ENCODE results near the gene LIPC. TPM values are rescaled to one million over a fixed set of nuclear protein-coding genes. Genes with fewer than 3 reads are reported as not detected.

Gene LIPC
- polyA plus RNA-seq, 1 of the 3 experiments (the other 2 are of a cell fraction), result not detected

DNA sequence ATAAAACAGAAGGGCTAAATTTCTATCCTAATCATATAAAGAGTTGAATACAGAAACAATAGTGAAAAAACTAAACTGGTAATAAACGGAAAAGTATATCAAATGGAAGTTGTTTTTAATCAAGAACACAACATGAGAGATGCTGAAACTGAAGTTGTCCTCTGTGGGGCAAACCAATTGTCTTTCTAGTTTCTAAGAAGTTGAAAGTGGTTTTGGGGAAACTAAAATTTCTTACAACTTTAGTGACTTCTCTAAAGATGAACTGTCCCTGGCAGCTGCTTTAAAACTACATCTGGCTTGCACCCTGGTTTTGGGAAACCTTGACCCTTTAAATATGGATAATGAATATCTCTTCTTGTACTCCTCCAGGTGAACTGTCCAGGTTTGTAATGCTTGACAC, 162.1 kb downstream of the LIPC start:
- H2AFZ ChIP-seq (ENCODE audit: low read depth), result no peak overlapping the region
- H3K9me2 ChIP-seq, result no peaks in the 10 kb centered on the region
- no peaks in the 10 kb centered on the region; a peak in 1 of 4 replicates for H3K4me1 ChIP-seq (ENCODE audit: control insufficient read depth in 1 of 2, insufficient read depth in 2 of 2, low read depth in 1 of 2, low read length in 1 of 2)
- no peak for TF ChIP-seq FOXM1 (IDR thresholded peaks at IDR 0.05; ENCODE audit: low read depth)
- no peak for TF ChIP-seq EP300 (IDR thresholded peaks at IDR 0.05; ENCODE audit: borderline replicate concordance in 1 of 2, low read depth in 1 of 2, low read length in 1 of 2)
- no peak for TF ChIP-seq TAF1 (IDR thresholded peaks at IDR 0.05; ENCODE audit: borderline replicate concordance, low read depth, low read length)
- no peak for TF ChIP-seq EZH2phosphoT487 (IDR thresholded peaks at IDR 0.05; ENCODE audit: borderline replicate concordance, low read depth)
- TF ChIP-seq JUND (IDR thresholded peaks at IDR 0.05), result no peak
- TF ChIP-seq, protein P1, sequence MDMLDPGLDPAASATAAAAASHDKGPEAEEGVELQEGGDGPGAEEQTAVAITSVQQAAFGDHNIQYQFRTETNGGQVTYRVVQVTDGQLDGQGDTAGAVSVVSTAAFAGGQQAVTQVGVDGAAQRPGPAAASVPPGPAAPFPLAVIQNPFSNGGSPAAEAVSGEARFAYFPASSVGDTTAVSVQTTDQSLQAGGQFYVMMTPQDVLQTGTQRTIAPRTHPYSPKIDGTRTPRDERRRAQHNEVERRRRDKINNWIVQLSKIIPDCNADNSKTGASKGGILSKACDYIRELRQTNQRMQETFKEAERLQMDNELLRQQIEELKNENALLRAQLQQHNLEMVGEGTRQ (IDR thresholded peaks at IDR 0.05; ENCODE audit: borderline replicate concordance, low read depth, low read length), result no peak
- TF ChIP-seq, protein P2, sequence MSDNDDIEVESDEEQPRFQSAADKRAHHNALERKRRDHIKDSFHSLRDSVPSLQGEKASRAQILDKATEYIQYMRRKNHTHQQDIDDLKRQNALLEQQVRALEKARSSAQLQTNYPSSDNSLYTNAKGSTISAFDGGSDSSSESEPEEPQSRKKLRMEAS (IDR thresholded peaks at IDR 0.05; ENCODE audit: low read depth), result no peak
- no peak for TF ChIP-seq CHD2 (IDR thresholded peaks at IDR 0.05; ENCODE audit: low read length, partially characterized antibody)
- no peak for TF ChIP-seq ELF1 (IDR thresholded peaks at IDR 0.05)
- no peak for TF ChIP-seq GABPA (IDR thresholded peaks at IDR 0.05; ENCODE audit: low read depth)
- TF ChIP-seq, protein P3, sequence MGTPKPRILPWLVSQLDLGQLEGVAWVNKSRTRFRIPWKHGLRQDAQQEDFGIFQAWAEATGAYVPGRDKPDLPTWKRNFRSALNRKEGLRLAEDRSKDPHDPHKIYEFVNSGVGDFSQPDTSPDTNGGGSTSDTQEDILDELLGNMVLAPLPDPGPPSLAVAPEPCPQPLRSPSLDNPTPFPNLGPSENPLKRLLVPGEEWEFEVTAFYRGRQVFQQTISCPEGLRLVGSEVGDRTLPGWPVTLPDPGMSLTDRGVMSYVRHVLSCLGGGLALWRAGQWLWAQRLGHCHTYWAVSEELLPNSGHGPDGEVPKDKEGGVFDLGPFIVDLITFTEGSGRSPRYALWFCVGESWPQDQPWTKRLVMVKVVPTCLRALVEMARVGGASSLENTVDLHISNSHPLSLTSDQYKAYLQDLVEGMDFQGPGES (IDR thresholded peaks at IDR 0.05; ENCODE audit: low read depth, low read length), result no peak
- no peak for TF ChIP-seq NRF1 (IDR thresholded peaks at IDR 0.05; ENCODE audit: low read depth, low read length)
- H3K9ac ChIP-seq, result no peak overlapping the region
- ChIA-PET CTCF (no interaction called here), POLR2A (no interaction called here)
- 93% methylated on average over 1 of the region's 1 CpG for WGBS (ENCODE audit: low lambda C conversion rate)
- peaks cover 21 to 28% of the 10 kb centered on the region in 2 experiments for H3K36me3 ChIP-seq (replicated peaks in 1 of 2; ENCODE audit: control insufficient read depth in 1 of 2, insufficient read depth in 2 of 2, low read length in 1 of 2)
- no peaks in the 10 kb centered on the region for H3K27me3 ChIP-seq (ENCODE audit: insufficient read depth)
- H3K9me3 ChIP-seq, result no peaks in the 10 kb centered on the region
- H3F3A ChIP-seq (replicated peaks; ENCODE audit: insufficient read depth), result peaks cover 9% of the 10 kb centered on the region
- H4K20me1 ChIP-seq (ENCODE audit: insufficient read depth), result no peaks in the 10 kb centered on the region
- H3K27ac ChIP-seq (ENCODE audit: low read depth in 2 of 2, low read length in 1 of 2), result no peak overlapping the region
- no peak overlapping the region for H3K4me3 ChIP-seq (ENCODE audit: low read depth in 2 of 2, low read length in 1 of 2)
- no peak overlapping the region for H3K4me2 ChIP-seq
- no peaks in the 10 kb centered on the region for H3K79me2 ChIP-seq (ENCODE audit: insufficient read depth)
- DNase-seq, result no peak

DNA sequence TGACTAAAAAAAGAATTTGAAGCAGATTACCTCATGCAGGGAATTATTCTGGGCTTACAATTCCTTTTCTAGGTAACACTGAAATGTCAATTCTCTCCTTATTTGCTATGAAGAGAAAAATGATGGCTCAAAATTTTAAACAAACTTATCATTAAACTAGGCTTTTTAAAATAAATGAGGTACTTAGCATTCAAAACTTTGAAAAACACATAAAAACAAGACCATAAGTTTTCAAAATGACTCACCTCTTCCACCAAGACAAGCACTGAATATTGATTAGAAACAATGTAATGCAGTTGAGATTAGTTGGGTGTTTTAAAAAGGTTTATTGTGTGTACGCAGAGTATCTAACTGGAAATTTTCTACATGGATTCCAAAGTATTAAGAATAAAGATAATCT, 163.1 kb downstream of the LIPC start:
- Histone ChIP-seq H3K9me2 (no peaks in the 10 kb centered on the region), H3K9ac (no peak overlapping the region), H3K4me1 (ENCODE audit: control insufficient read depth in 1 of 2, insufficient read depth in 2 of 2, low read depth in 1 of 2, low read length in 1 of 2) (no peaks in the 10 kb centered on the region; a peak in 1 of 4 replicates), H3K4me2 (no peak overlapping the region), H3K36me3 (replicated peaks in 1 of 2; ENCODE audit: control insufficient read depth in 1 of 2, insufficient read depth in 2 of 2, low read length in 1 of 2) (peaks cover 21 to 28% of the 10 kb centered on the region in 2 experiments), H2AFZ (ENCODE audit: low read depth) (no peak overlapping the region), H3K4me3 (ENCODE audit: low read depth in 2 of 2, low read length in 1 of 2) (no peak overlapping the region), H3F3A (replicated peaks; ENCODE audit: insufficient read depth) (peaks cover 9% of the 10 kb centered on the region), H3K27me3 (ENCODE audit: insufficient read depth) (no peaks in the 10 kb centered on the region), H3K79me2 (ENCODE audit: insufficient read depth) (no peaks in the 10 kb centered on the region), H3K27ac (ENCODE audit: low read depth in 2 of 2, low read length in 1 of 2) (no peak overlapping the region), H4K20me1 (ENCODE audit: insufficient read depth) (no peaks in the 10 kb centered on the region), H3K9me3 (no peaks in the 10 kb centered on the region)
- POLR2A ChIA-PET, result no interaction called here
- 100% methylated on average over 1 of the region's 1 CpG for WGBS (ENCODE audit: low lambda C conversion rate)
- CTCF ChIA-PET, result no interaction called here
- no peak for DNase-seq
- TF ChIP-seq FOXJ3 (CRISPR knock-in tag; IDR thresholded peaks at IDR 0.05) (no peak), CHD2 (IDR thresholded peaks at IDR 0.05; ENCODE audit: low read length, partially characterized antibody) (no peak), TAF1 (IDR thresholded peaks at IDR 0.05; ENCODE audit: borderline replicate concordance, low read depth, low read length) (no peak), TEAD4 (IDR thresholded peaks at IDR 0.05; ENCODE audit: borderline replicate concordance, insufficient read depth) (no peak), GABPA (IDR thresholded peaks at IDR 0.05; ENCODE audit: low read depth) (no peak), RXRA (IDR thresholded peaks at IDR 0.05; ENCODE audit: borderline replicate concordance, low read depth) (no peak), NRF1 (IDR thresholded peaks at IDR 0.05; ENCODE audit: low read depth, low read length) (no peak), TCF12 (IDR thresholded peaks at IDR 0.05) (no peak), POLR2AphosphoS5 (IDR thresholded peaks at IDR 0.05; ENCODE audit: low read depth, low read length) (no peak), MEF2A (IDR thresholded peaks at IDR 0.05; ENCODE audit: borderline replicate concordance, low read depth) (no peak)
- TF ChIP-seq, protein P4, sequence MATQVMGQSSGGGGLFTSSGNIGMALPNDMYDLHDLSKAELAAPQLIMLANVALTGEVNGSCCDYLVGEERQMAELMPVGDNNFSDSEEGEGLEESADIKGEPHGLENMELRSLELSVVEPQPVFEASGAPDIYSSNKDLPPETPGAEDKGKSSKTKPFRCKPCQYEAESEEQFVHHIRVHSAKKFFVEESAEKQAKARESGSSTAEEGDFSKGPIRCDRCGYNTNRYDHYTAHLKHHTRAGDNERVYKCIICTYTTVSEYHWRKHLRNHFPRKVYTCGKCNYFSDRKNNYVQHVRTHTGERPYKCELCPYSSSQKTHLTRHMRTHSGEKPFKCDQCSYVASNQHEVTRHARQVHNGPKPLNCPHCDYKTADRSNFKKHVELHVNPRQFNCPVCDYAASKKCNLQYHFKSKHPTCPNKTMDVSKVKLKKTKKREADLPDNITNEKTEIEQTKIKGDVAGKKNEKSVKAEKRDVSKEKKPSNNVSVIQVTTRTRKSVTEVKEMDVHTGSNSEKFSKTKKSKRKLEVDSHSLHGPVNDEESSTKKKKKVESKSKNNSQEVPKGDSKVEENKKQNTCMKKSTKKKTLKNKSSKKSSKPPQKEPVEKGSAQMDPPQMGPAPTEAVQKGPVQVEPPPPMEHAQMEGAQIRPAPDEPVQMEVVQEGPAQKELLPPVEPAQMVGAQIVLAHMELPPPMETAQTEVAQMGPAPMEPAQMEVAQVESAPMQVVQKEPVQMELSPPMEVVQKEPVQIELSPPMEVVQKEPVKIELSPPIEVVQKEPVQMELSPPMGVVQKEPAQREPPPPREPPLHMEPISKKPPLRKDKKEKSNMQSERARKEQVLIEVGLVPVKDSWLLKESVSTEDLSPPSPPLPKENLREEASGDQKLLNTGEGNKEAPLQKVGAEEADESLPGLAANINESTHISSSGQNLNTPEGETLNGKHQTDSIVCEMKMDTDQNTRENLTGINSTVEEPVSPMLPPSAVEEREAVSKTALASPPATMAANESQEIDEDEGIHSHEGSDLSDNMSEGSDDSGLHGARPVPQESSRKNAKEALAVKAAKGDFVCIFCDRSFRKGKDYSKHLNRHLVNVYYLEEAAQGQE (IDR thresholded peaks at IDR 0.05; ENCODE audit: low read depth, low read length), result no peak
- TF ChIP-seq, protein P1 (IDR thresholded peaks at IDR 0.05; ENCODE audit: borderline replicate concordance, low read depth, low read length), result no peak
- TF ChIP-seq, protein P2 (IDR thresholded peaks at IDR 0.05; ENCODE audit: low read depth), result no peak
- TF ChIP-seq, protein P3 (IDR thresholded peaks at IDR 0.05; ENCODE audit: low read depth, low read length), result no peak
